NCI-H345 treated with DMSO at 0.1 percent for 48 hours (cell line): ENCODE data around the gene FJX1.
"Not testable (repeated sequence)": the region's sequence is repeated elsewhere in the genome, so short reads cannot be mapped to it uniquely, and the experiment has no call there.

Experiments used
- DNase-seq: peaks from one replicate; lab custom pipeline; 2025; ENCODE audit not compliant: unreplicated experiment; lab: John Stamatoyannopoulos, UW

FJX1 gene

DNA sequence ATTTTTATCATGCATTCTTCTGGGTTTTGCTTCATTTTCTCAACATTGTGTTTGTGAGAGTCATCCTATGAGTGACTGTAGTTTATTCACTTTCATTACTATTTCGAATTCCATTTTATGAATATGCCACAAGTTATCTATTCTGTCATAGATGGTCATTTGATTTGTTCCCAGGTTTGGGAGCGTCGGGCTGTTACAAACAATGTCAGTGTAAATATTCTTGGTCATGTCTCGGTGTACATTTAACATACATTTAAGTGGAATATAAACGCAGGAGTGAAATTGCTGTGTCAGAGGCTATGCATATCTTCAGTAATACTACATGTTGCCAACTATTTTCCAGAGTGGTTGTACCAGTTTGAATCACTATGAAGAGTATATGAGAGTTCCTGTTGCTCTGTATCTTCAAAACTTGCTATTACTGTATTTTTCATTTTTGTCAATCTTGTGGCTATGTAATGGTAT lies 46.7 kb downstream of the FJX1 start:
- no peak for DNase-seq

DNA sequence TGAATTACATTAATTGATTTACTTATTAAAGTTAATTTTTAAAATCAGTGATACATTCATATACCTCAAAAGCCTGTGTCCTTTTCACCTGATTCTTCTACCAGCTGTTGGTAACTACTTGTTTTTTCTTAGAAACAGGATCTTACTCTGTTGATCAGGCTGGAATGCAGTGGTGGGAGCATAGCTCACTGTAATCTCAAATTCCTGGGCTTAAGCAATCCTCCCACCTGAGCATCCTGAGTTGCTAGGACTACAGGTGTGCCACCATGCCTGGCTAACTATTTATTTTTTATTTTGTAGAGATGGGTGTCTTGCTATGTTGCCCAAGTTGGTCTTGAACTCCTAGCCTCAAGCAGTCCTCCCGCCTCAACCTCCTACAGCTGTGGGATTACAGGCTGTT lies 49.0 kb downstream of the FJX1 start:
- DNase-seq = no peak

DNA sequence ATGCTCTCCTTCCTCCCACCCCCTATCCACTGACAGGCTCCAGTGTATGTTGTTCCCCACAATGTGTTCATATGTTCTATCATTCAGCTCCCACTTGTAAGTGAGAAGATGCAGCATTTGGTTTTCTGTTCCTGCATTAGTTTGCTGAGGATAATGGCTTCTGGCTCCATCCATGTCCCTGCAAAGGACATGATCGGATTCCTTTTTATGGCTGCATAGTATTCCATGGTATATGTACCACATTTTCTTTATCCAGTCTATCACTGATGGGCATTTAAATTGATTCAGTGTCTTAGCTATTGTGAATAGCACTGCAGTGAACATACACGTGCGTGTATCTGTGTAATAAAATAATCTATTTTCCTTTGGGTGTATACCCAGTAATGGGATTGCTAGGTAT lies 50.1 kb downstream of the FJX1 start:
- DNase-seq = not testable (repeated sequence)
